D341Med (cell line): Measurements from ENCODE around the gene HARS1.
"Not testable (repeated sequence)": the region's sequence is repeated elsewhere in the genome, so short reads cannot be mapped to it uniquely, and the experiment has no call there.

Experiments
- DNase-seq: peaks from one replicate; pipeline ENCODE4 v3.0.0; 2012; ENCODE audit warnings: low spot score

HARS1 gene

GRCh38 chr5:140633021-140633471 is 58.1 kb downstream of the HARS1 start, which contains the start of gene CD14:
Gene CD14 (minus strand): TSS chr5:140633175. CDS start chr5:140633071, 104 bp downstream.
- no peak for DNase-seq

- DNase-seq = no peak
These were observed 58.7 kb downstream of the HARS1 start for GRCh38 chr5:140632366-140633020.

GRCh38 chr5:140631831-140632365 is 59.3 kb downstream of the HARS1 start:
- no peak for DNase-seq

GRCh38 chr5:140631036-140631417 is 60.1 kb downstream of the HARS1 start:
- DNase-seq = no peak

- no peak for DNase-seq
These were observed 60.7 kb downstream of the HARS1 start for GRCh38 chr5:140630292-140631035.

GRCh38 chr5:140628711-140629110 is 62.5 kb downstream of the HARS1 start:
- no peak for DNase-seq

GRCh38 chr5:140627972-140628371 is 63.2 kb downstream of the HARS1 start:
- no peak for DNase-seq

- not testable (repeated sequence) for DNase-seq
These were observed 66.3 kb downstream of the HARS1 start for GRCh38 chr5:140624886-140625285.
